ENCODE results near the gene TPRX1. TPM values are rescaled to one million over a fixed set of nuclear protein-coding genes. Genes with fewer than 3 reads are reported as not detected.

The TPRX1 gene
- total and polyA plus RNA-seq, 9 of the 15 experiments (the other 6 are each of a cell fraction or from before 2014, with no cell fraction given): not detected

DNA sequence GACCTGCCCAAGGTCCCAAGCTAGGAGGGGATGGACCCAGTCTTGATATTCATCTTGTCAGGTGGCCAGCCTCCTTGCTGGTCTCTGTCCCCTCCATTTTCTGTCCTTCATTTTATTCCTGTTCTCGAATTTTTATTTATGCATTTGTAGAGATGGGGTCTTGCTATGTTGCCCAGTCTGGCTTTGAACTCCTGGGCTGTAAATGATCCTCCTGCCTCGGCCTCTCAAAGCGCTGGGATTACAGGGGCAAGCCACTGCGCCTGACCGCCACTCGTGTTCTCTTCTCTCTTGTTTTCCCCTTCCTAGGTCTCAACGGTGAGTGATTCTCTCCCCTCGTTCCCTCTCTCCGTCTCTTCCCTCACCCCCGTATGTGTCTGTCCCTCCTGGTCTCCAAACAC, 44.1 kb upstream of the TPRX1 start:
- Histone ChIP-seq H4K20me1 (replicated peaks; ENCODE audit: control insufficient read depth, insufficient read depth, low read length) (no peaks in the 10 kb centered on the region), H3K27ac (ENCODE audit: extremely low read depth, low read depth, low read length) (no peak overlapping the region), H3K27me3 (ENCODE audit: control insufficient read depth in 2 of 2, insufficient read depth in 2 of 2, low read length in 2 of 2) (peaks cover 0 to 2% of the 10 kb centered on the region in 2 experiments; a peak in 1 of 5 replicates), H3K4me3 (no peak overlapping the region), H3K9ac (ENCODE audit: insufficient read depth in 1 of 2, low read depth in 2 of 2, low read length in 2 of 2) (peak overlapping the region in 1 of 2 experiments; percentile 6; a peak in 1 of 4 replicates), H3K4me1 (replicated peaks in 1 of 2; ENCODE audit: control insufficient read depth in 2 of 2, insufficient read depth in 2 of 2, low read length in 2 of 2) (peaks cover 0 to 2% of the 10 kb centered on the region in 2 experiments; a peak in 1 of 5 replicates), H3K79me2 (ENCODE audit: control insufficient read depth, insufficient read depth, low read length) (no peaks in the 10 kb centered on the region), H3K9me3 (replicated peaks; ENCODE audit: control insufficient read depth, insufficient read depth, low read depth, low read length) (no peaks in the 10 kb centered on the region), H2AFZ (ENCODE audit: low read depth, low read length) (peak overlapping the region; percentile 87), H3K4me2 (ENCODE audit: insufficient read depth, low read length) (peak overlapping the region; percentile 78), H3K36me3 (ENCODE audit: control insufficient read depth, insufficient read depth, low read length) (no peaks in the 10 kb centered on the region), H3K9me1 (ENCODE audit: control insufficient read depth, insufficient read depth, low read length) (peaks cover 2% of the 10 kb centered on the region)
- TF ChIP-seq RBM25 (IDR thresholded peaks at IDR 0.05; ENCODE audit: low read depth, low read length, severe bottlenecking) (peak; percentile 64), ZKSCAN1 (IDR thresholded peaks at IDR 0.05; ENCODE audit: low read depth, low read length) (no peak), BCOR (IDR thresholded peaks at IDR 0.05) (peak; percentile 37; the same call in 1 of the 2 replicates), ZNF121 (CRISPR knock-in tag; conservative IDR thresholded peaks at IDR 0.05) (peak; percentile 97), SMAD2 (IDR thresholded peaks at IDR 0.05; ENCODE audit: low read depth, low read length) (no peak)
- no TSS peak for BruUV-seq (replicated peaks)
- ChIA-PET POLR2A (interaction anchor here (2.4 kb wide), 1 partner anchor 22 kb away, joined by 6 read pairs; no protein-coding TSS in a partner anchor), CTCF (ENCODE audit: low intra/inter-chr PET ratio) (interaction anchor here (1.5 kb wide), 1 partner anchor 34 kb away, joined by 4 read pairs; no protein-coding TSS in a partner anchor)
- intact Hi-C loops (cut with micrococcal nuclease): no loop called here
- DNase-seq (ENCODE audit: extremely low read depth in 1 of 4, low spot score in 3 of 4) (no peak), ATAC-seq (no peak), FAIRE-seq (no peak)
- 30% methylated on average over 9 of the region's 10 CpGs for WGBS (ENCODE audit: insufficient coverage, low coverage, missing lambda C conversion rate)
- in situ Hi-C loops (cut with MboI): no loop called here

- Histone ChIP-seq H3K27ac (ENCODE audit: extremely low read depth, low read depth, low read length) (no peak overlapping the region), H3K9me1 (ENCODE audit: control insufficient read depth, insufficient read depth, low read length) (no peaks in the 10 kb centered on the region), H3K4me3 (no peak overlapping the region), H2AFZ (ENCODE audit: low read depth, low read length) (no peak overlapping the region; the same call in 1 of the 2 replicates), H3K9ac (ENCODE audit: insufficient read depth in 1 of 2, low read depth in 2 of 2, low read length in 2 of 2) (no peak overlapping the region), H3K4me2 (ENCODE audit: insufficient read depth, low read length) (no peak overlapping the region), H3K9me3 (replicated peaks; ENCODE audit: control insufficient read depth, insufficient read depth, low read depth, low read length) (no peaks in the 10 kb centered on the region; the same call in 1 of the 2 replicates), H3K36me3 (ENCODE audit: control insufficient read depth, insufficient read depth, low read length) (no peaks in the 10 kb centered on the region), H3K79me2 (ENCODE audit: control insufficient read depth, insufficient read depth, low read length) (no peaks in the 10 kb centered on the region), H4K20me1 (replicated peaks; ENCODE audit: control insufficient read depth, insufficient read depth, low read length) (no peaks in the 10 kb centered on the region), H3K4me1 (replicated peaks in 1 of 2; ENCODE audit: control insufficient read depth in 2 of 2, insufficient read depth in 2 of 2, low read length in 2 of 2) (peaks cover 0 to 5% of the 10 kb centered on the region in 2 experiments; a peak in 2 of 5 replicates), H3K27me3 (ENCODE audit: control insufficient read depth in 2 of 2, insufficient read depth in 2 of 2, low read length in 2 of 2) (peaks cover 2 to 6% of the 10 kb centered on the region in 2 experiments)
- DNase-seq (ENCODE audit: extremely low read depth in 1 of 4, low spot score in 3 of 4) (no peak), ATAC-seq (no peak), FAIRE-seq (no peak)
- no TSS peak for BruUV-seq (replicated peaks)
- intact Hi-C loops (cut with micrococcal nuclease): no loop called here
- WGBS (ENCODE audit: insufficient coverage, low coverage, missing lambda C conversion rate): 12% methylated on average over 5 of the region's 5 CpGs
- in situ Hi-C loops (cut with MboI): no loop called here
- POLR2A ChIA-PET: no interaction called here
- no peak for TF ChIP-seq GABPB1 (CRISPR knock-in tag; IDR thresholded peaks at IDR 0.05)
- TF ChIP-seq TCFL5 (CRISPR knock-in tag; conservative IDR thresholded peaks at IDR 0.05): no peak
- TF ChIP-seq DMBX1 (CRISPR knock-in tag; IDR thresholded peaks at IDR 0.05; ENCODE audit: borderline replicate concordance): no peak
- no peak for TF ChIP-seq HSF4 (CRISPR knock-in tag; IDR thresholded peaks at IDR 0.05; ENCODE audit: borderline replicate concordance)
- no peak for TF ChIP-seq PRDM10 (IDR thresholded peaks at IDR 0.05; ENCODE audit: partially characterized antibody)
- TF ChIP-seq PTBP1 (IDR thresholded peaks at IDR 0.05; ENCODE audit: low read depth, low read length): no peak
- CTCF ChIA-PET (ENCODE audit: low intra/inter-chr PET ratio): no interaction called here
Measured at GRCh38 chr19:47842941-47843340, 38.6 kb upstream of the TPRX1 start.
